SU-DHL-6 (cell line): Measurements from ENCODE around the gene RAP1A.

Experiments
- H2AFZ ChIP-seq: fragments of 200-600 bp; sonication (generic); 2 replicates; pipeline ENCODE4 v1.6.1; 2014; ENCODE audit warnings: low read depth, mild to moderate bottlenecking, moderate library complexity, mixed read lengths, antibody characterized with exemption, low read length; ENCODE audit not compliant: severe bottlenecking
- H3F3A ChIP-seq: fragments of 200-600 bp; shearing (Covaris generic); 2 replicates; pipeline ENCODE4 v1.6.0; 2016; ENCODE audit warnings: antibody characterized with exemption, mild to moderate bottlenecking; ENCODE audit not compliant: insufficient read depth
- H3K27ac ChIP-seq: fragments of 200-600 bp; sonication (generic); 2 replicates; pipeline ENCODE4 v1.5.1; 2016; ENCODE audit warnings: low read depth, mild to moderate bottlenecking, low read length, moderate library complexity, mixed read lengths
- H3K27me3 ChIP-seq: fragments of 200-600 bp; sonication (generic), shearing (Covaris generic); 2 replicates; pipeline ENCODE4 v1.6.0; 2014; ENCODE audit warnings: mild to moderate bottlenecking, low read length
- H3K36me3 ChIP-seq: fragments of 200-600 bp; sonication (generic); 2 replicates; pipeline ENCODE4 v1.6.1; 2014; ENCODE audit warnings: mild to moderate bottlenecking, low read length, mixed read lengths
- H3K4me2 ChIP-seq: fragments of 300-600, 200-600 bp; shearing (Covaris generic), sonication (generic); 2 replicates; pipeline ENCODE4 v1.6.0; 2014; ENCODE audit warnings: low read length, low read depth, mild to moderate bottlenecking; ENCODE audit not compliant: poor library complexity, severe bottlenecking
- H3K4me3 ChIP-seq: fragments of 200-600 bp; sonication (generic); 2 replicates; pipeline ENCODE4 v1.5.1; 2014; ENCODE audit warnings: antibody characterized with exemption, low read length, mild to moderate bottlenecking, mixed read lengths; ENCODE audit not compliant: insufficient read depth, poor library complexity, severe bottlenecking
- H3K79me2 ChIP-seq: fragments of 200-600 bp; sonication (generic); 2 replicates; pipeline ENCODE4 v1.6.1; 2014; ENCODE audit warnings: mild to moderate bottlenecking, low read length, moderate library complexity; ENCODE audit not compliant: insufficient read depth
- H3K9ac ChIP-seq: fragments of 200-600 bp; sonication (generic); 2 replicates; pipeline ENCODE4 v1.7.0; 2014; ENCODE audit warnings: mild to moderate bottlenecking, low read length
- H3K9me2 ChIP-seq: fragments of 200-600 bp; sonication (generic); replicated peaks from 2 replicates; pipeline ENCODE4 v1.6.1; 2014; ENCODE audit warnings: low read length; ENCODE audit not compliant: insufficient read depth
- H3K9me3 ChIP-seq: fragments of 200-600 bp; sonication (generic); 2 replicates; pipeline ENCODE4 v1.6.1; 2014; ENCODE audit warnings: low read length, mixed read lengths; ENCODE audit not compliant: insufficient read depth
- H4K20me1 ChIP-seq: fragments of 200-600 bp; sonication (generic); 2 replicates; pipeline ENCODE4 v1.6.1; 2014; ENCODE audit warnings: low read depth, mild to moderate bottlenecking, antibody characterized with exemption, low read length, moderate library complexity, mixed read lengths
- EZH2phosphoT487 ChIP-seq: fragments of 200-600 bp; sonication (generic), shearing (Covaris generic); conservative IDR thresholded peaks from 2 replicates; pipeline ENCODE4 v1.6.1; 2018; ENCODE audit warnings: mild to moderate bottlenecking, antibody characterized with exemption, low read length, moderate library complexity, mixed read lengths
- TF ChIP-seq, protein P1 (sequence below): fragments of 200-600 bp; sonication (generic); IDR thresholded peaks from one replicate; pipeline ENCODE4 v1.5.1; 2017; ENCODE audit warnings: antibody characterized with exemption, mild to moderate bottlenecking, low read length, moderate library complexity; ENCODE audit not compliant: insufficient read depth, poor library complexity, severe bottlenecking

The RAP1A gene

DNA sequence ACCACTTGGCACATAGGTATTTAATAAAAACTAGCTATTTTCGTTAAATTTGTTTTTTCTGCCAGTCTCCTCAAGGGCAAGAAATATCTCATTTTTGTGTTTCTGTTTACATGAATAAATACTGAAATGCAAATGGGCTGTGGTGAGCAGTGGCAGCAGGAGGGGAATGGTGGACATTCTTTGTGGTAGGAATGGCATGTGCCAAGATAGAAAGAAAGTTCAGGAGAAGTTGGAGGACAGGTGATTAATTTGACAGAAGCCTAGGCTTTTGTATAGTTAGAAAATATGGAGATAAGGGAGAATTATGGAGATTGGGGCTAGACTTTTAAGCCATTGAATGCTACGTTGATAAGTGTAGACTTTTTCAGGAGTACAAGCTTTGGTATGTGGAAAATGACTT, 8.6 kb downstream of the RAP1A start:
- Histone ChIP-seq H3K36me3 (peaks cover 11% of the 10 kb centered on the region; the same call in 1 of the 2 replicates), H3K9me2 (no peaks in the 10 kb centered on the region), H3K79me2 (peaks cover 100% of the 10 kb centered on the region), H4K20me1 (peaks cover 38% of the 10 kb centered on the region), H3F3A (peaks cover 25% of the 10 kb centered on the region; the same call in 1 of the 2 replicates), H3K27me3 (no peaks in the 10 kb centered on the region), H3K9me3 (no peaks in the 10 kb centered on the region), H3K9ac (no peak overlapping the region), H3K4me2 (peak overlapping the region; percentile 67), H3K27ac (peak overlapping the region; percentile 12; the same call in 1 of the 2 replicates), H3K4me3 (no peak overlapping the region), H2AFZ (no peak overlapping the region)
- TF ChIP-seq, protein P1, sequence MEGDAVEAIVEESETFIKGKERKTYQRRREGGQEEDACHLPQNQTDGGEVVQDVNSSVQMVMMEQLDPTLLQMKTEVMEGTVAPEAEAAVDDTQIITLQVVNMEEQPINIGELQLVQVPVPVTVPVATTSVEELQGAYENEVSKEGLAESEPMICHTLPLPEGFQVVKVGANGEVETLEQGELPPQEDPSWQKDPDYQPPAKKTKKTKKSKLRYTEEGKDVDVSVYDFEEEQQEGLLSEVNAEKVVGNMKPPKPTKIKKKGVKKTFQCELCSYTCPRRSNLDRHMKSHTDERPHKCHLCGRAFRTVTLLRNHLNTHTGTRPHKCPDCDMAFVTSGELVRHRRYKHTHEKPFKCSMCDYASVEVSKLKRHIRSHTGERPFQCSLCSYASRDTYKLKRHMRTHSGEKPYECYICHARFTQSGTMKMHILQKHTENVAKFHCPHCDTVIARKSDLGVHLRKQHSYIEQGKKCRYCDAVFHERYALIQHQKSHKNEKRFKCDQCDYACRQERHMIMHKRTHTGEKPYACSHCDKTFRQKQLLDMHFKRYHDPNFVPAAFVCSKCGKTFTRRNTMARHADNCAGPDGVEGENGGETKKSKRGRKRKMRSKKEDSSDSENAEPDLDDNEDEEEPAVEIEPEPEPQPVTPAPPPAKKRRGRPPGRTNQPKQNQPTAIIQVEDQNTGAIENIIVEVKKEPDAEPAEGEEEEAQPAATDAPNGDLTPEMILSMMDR, result no peak
- TF ChIP-seq EZH2phosphoT487, result no peak

DNA sequence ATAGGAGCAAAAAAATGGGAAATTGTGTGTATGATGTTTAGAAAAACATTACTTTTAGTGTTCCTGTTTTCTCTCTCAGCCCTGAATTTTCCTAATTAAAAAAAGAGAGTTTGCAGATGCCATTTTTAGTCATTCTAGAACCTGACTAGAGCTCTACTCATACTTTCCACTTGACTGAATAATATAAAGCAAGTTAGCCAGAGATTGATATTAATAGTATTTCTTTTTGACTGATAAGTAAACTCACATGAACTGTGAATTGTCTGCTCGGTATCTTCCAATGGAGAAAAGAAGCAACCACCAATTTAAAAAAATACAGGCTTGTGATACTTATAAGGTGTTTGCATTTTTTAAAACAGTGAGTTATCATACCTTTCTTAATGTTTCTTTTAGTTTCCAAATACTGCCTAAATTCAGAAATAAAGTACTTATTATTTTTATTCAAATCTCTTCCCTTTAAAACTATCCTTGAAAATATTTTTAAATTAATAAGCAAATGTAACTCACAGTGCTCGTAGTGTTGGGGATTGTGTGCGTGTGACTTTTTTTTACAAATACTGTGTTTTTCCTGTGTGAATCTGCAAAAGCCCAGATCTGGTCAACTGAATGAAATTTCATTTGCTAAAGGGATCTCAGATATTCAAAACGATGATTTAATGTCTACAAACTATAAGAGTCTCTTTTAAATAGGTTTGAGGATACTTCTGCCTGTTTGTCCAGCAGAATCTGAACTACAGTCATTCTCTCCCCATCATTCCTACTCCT, 9.8 kb downstream of the RAP1A start:
- Histone ChIP-seq H4K20me1 (peaks cover 39% of the 10 kb centered on the region), H2AFZ (no peak overlapping the region), H3K9ac (0 out of 2 replicates have a peak overlapping the region, but pooled peaks have one; percentile 2), H3K4me2 (peak overlapping the region; percentile 67), H3K9me3 (no peaks in the 10 kb centered on the region), H3K4me3 (no peak overlapping the region), H3K27me3 (no peaks in the 10 kb centered on the region), H3K9me2 (no peaks in the 10 kb centered on the region), H3K79me2 (peaks cover 99% of the 10 kb centered on the region), H3K36me3 (peaks cover 11% of the 10 kb centered on the region; the same call in 1 of the 2 replicates), H3F3A (peaks cover 27% of the 10 kb centered on the region; the same call in 1 of the 2 replicates), H3K27ac (peak overlapping the region; percentile 12)
- no peak for TF ChIP-seq EZH2phosphoT487
- TF ChIP-seq, protein P1, result no peak

DNA sequence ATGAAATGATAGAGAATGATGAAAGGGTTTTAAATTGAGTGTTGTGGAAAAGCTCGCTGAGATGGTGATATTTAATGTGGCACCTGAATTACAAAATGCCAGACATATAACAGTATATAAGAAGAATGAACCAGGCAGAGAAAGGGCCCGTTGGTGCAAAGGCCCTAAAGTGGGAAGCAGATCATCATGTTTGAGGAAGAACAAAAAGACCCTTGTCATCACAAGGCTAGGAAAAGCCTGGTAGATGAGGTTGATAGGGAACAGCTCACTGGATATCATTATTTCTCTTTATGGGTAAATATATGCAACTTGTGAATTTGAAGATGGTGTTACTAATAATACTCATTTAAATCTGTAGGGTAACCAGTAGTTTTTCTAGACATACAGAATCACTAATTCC, 11.0 kb downstream of the RAP1A start:
- H3K4me3 ChIP-seq, result no peak overlapping the region
- peaks cover 99% of the 10 kb centered on the region for H3K79me2 ChIP-seq
- no peaks in the 10 kb centered on the region for H3K9me3 ChIP-seq
- TF ChIP-seq EZH2phosphoT487, result no peak
- TF ChIP-seq, protein P1, result no peak
- H3K9me2 ChIP-seq, result no peaks in the 10 kb centered on the region
- no peak overlapping the region for H3K4me2 ChIP-seq
- peaks cover 18% of the 10 kb centered on the region; the same call in 1 of the 2 replicates for H3F3A ChIP-seq
- H3K27ac ChIP-seq, result no peak overlapping the region
- H3K36me3 ChIP-seq, result peaks cover 11% of the 10 kb centered on the region; the same call in 1 of the 2 replicates
- no peak overlapping the region for H3K9ac ChIP-seq
- H2AFZ ChIP-seq, result no peak overlapping the region
- H3K27me3 ChIP-seq, result no peaks in the 10 kb centered on the region
- H4K20me1 ChIP-seq, result peaks cover 30% of the 10 kb centered on the region; the same call in 1 of the 2 replicates
